ENCODE measurements around the gene CLMP. TPM values are rescaled to one million over a fixed set of nuclear protein-coding genes. Genes with fewer than 3 reads are reported as not detected.
"Not testable (repeated sequence)": the region's sequence is repeated elsewhere in the genome, so short reads cannot be mapped to it uniquely, and the experiment has no call there.

Gene CLMP
- total RNA-seq, 4 donors from 2014 or later = 23.6 to 49.4 (median 38.0) TPM

DNA sequence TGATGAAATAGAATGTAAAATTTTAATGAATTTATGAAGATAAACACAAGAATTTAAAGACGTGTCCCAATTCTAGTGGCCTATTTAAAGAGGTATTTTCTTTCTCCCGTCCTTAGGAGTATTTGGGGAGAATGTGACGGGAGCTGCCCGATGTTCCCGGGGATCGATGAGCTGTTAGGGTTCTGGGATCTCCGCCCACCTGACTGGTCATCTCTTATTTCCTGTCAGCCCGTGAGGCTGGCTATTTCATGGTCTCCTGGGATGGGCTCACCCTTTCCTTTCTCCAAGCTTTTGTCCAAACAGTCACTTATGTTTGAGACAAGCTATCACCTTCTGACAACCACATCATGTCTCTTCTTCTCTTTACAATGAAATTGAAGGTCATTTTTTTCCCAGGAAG, 16.9 kb upstream of the CLMP start:
- TF ChIP-seq POLR2AphosphoS5 (IDR thresholded peaks at IDR 0.05) = no peak
- no peak for TF ChIP-seq EP300 (IDR thresholded peaks at IDR 0.05; ENCODE audit: low read depth)
- TF ChIP-seq POLR2A (IDR thresholded peaks at IDR 0.05) = no peak
- TF ChIP-seq, protein P1, sequence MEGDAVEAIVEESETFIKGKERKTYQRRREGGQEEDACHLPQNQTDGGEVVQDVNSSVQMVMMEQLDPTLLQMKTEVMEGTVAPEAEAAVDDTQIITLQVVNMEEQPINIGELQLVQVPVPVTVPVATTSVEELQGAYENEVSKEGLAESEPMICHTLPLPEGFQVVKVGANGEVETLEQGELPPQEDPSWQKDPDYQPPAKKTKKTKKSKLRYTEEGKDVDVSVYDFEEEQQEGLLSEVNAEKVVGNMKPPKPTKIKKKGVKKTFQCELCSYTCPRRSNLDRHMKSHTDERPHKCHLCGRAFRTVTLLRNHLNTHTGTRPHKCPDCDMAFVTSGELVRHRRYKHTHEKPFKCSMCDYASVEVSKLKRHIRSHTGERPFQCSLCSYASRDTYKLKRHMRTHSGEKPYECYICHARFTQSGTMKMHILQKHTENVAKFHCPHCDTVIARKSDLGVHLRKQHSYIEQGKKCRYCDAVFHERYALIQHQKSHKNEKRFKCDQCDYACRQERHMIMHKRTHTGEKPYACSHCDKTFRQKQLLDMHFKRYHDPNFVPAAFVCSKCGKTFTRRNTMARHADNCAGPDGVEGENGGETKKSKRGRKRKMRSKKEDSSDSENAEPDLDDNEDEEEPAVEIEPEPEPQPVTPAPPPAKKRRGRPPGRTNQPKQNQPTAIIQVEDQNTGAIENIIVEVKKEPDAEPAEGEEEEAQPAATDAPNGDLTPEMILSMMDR (IDR thresholded peaks at IDR 0.05) = no peak
- Histone ChIP-seq H3K9me3 (no peaks in the 10 kb centered on the region), H3K4me1 (peaks cover 0 to 32% (median 11%) of the 10 kb centered on the region in 4 donors), H3K27me3 (no peaks in the 10 kb centered on the region), H3K36me3 (no peaks in the 10 kb centered on the region), H3K27ac (peak overlapping the region in 3 of 4 donors; percentile 28 to 65 (median 52)), H3K4me3 (no peak overlapping the region)
- intact Hi-C loops (cut with DNase I; ENCODE audit: low total_unique reads) (no loop called here), in situ Hi-C loops (cut with MboI; ENCODE audit: low pct_ligation_motif_present in 1 of 4, low pct_unique_long_range_greater_than_20kb in 1 of 4, low sequenced_read_pairs in 3 of 4) (no loop called here)
- WGBS, 2 donors (ENCODE audit: low coverage in 1 of 2) = 65 to 68% methylated on average over 6 to 8 of the region's 8 CpGs
- no peak for DNase-seq

DNA sequence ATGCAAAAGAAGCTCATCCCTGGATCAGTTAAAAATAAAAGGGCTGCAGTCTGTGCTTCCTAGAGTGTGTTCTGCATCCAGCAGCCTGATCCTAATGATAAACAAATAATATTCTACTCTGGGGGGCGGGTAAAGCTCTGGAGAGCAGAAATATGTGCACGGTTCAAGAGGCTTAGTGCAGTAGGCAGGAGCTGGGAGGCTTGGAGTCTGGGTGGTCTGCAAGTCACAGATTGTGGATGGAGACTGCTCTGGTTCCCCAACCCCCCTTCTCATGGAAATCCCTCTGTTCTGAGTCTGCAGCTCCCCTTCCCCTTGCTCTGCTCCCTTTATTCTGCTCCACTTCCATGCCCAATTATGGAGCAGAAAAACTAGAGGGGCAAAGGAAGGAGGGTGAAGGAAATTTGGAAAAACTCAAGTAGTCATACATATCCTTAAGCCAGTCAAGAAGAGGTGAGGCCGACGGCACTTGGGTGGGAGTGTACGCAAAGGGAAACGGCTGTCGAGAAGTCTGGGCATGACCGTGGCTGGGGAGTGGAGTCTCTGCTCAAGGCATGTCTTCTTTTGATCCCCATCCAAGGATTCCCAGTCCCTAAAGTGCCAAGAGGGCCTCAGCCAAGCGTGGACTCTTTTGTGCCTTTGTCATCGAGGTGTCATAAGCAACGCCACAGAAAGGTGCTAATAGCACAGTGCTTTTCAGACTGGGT, 16.3 kb upstream of the CLMP start:
- H3K4me1 ChIP-seq = peaks cover 0 to 35% (median 11%) of the 10 kb centered on the region in 4 donors
- WGBS, 2 donors (ENCODE audit: low coverage in 1 of 2) = 58 to 67% methylated on average over 4 to 11 of the region's 11 CpGs
- in situ Hi-C loops (cut with MboI; ENCODE audit: low pct_ligation_motif_present in 1 of 4, low pct_unique_long_range_greater_than_20kb in 1 of 4, low sequenced_read_pairs in 3 of 4) = no loop called here
- H3K36me3 ChIP-seq = no peaks in the 10 kb centered on the region
- H3K9me3 ChIP-seq = no peaks in the 10 kb centered on the region
- H3K4me3 ChIP-seq = no peak overlapping the region
- no peak for DNase-seq
- intact Hi-C loops (cut with DNase I; ENCODE audit: low total_unique reads) = no loop called here
- no peaks in the 10 kb centered on the region for H3K27me3 ChIP-seq
- TF ChIP-seq POLR2A (IDR thresholded peaks at IDR 0.05) (no peak), POLR2AphosphoS5 (IDR thresholded peaks at IDR 0.05) (no peak), EP300 (IDR thresholded peaks at IDR 0.05; ENCODE audit: low read depth) (no peak)
- TF ChIP-seq, protein P1 (IDR thresholded peaks at IDR 0.05) = no peak
- peak overlapping the region; percentile 11 to 65 (median 40) for H3K27ac ChIP-seq

DNA sequence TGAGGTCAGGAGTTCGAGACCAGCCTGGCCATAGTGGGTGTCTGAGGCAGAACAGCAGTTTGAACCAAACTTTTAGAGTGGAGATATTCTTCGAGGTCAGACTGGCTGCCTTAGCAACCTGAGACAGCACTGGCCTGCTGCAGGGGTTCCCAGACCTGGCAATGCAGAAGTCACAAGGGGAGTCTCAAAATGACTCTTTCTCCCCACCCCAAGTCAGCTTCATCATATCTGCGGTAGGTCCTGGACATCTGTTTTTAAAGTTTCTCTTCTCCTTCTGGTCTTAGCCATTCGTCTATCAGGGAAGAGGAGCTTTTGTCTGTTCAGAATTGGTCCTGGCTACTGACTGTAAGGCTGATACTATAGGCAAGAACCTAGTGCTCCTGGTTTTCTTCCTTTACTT, 14.5 kb upstream of the CLMP start:
- intact Hi-C loops (cut with DNase I; ENCODE audit: low total_unique reads) = no loop called here
- no peaks in the 10 kb centered on the region for H3K27me3 ChIP-seq
- no peaks in the 10 kb centered on the region for H3K9me3 ChIP-seq
- peaks cover 0 to 32% (median 11%) of the 10 kb centered on the region in 4 donors for H3K4me1 ChIP-seq
- no peaks in the 10 kb centered on the region for H3K36me3 ChIP-seq
- no peak for DNase-seq
- no peak overlapping the region for H3K4me3 ChIP-seq
- WGBS, 2 donors (ENCODE audit: low coverage in 1 of 2) = 58 to 74% methylated on average over 2 to 4 of the region's 4 CpGs
- H3K27ac ChIP-seq = peak overlapping the region in 3 of 4 donors; percentile 38 to 73 (median 57)
- in situ Hi-C loops (cut with MboI; ENCODE audit: low pct_ligation_motif_present in 1 of 4, low pct_unique_long_range_greater_than_20kb in 1 of 4, low sequenced_read_pairs in 3 of 4) = no loop called here
- TF ChIP-seq POLR2AphosphoS5 (IDR thresholded peaks at IDR 0.05) (no peak), EP300 (IDR thresholded peaks at IDR 0.05; ENCODE audit: low read depth) (no peak), POLR2A (IDR thresholded peaks at IDR 0.05) (no peak)
- TF ChIP-seq, protein P1 (IDR thresholded peaks at IDR 0.05) = no peak

DNA sequence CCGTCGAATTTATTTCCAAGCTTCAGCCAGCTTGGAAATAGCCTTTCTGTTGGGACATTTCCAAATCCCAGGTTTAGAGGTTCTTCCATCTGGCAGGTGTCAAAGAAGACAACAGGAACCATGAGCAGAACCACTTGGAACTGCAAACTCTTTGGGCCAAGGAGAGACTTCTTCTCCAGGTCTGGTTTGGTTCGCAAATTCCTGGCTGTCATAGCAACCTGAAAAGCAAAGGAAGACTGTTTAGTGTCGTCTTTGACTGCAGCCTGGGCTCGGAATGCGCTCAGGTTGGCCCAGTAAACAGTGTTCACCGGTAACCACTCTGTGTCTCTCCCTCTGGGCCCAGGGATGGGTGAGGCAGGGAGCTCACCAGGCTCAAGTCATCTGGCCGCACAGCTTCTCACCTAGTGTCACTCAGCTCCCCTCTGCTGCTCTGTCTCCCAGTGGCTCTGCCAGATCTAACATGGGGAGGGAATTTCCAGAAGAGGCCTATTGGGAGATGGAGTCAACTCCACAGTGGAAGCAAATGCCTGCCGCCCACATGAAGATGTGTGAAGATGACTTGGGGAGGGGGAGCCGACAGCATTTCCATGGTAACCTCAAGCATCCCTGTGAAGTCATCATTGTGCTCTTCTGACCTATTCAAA, 11.9 kb upstream of the CLMP start:
- no peak for DNase-seq
- WGBS, 2 donors (ENCODE audit: low coverage in 1 of 2) = 46 to 66% methylated on average over 2 to 10 of the region's 10 CpGs
- in situ Hi-C loops (cut with MboI; ENCODE audit: low pct_ligation_motif_present in 1 of 4, low pct_unique_long_range_greater_than_20kb in 1 of 4, low sequenced_read_pairs in 3 of 4) (no loop called here), intact Hi-C loops (cut with DNase I; ENCODE audit: low total_unique reads) (no loop called here)
- Histone ChIP-seq H3K9me3 (no peaks in the 10 kb centered on the region), H3K27me3 (no peaks in the 10 kb centered on the region), H3K4me1 (peaks cover 0 to 19% (median 5%) of the 10 kb centered on the region in 4 donors), H3K27ac (peak overlapping the region; percentile 13 to 87 (median 69)), H3K4me3 (no peak overlapping the region), H3K36me3 (no peaks in the 10 kb centered on the region)
- peak; percentile 26 for TF ChIP-seq EP300 (IDR thresholded peaks at IDR 0.05; ENCODE audit: low read depth)
- TF ChIP-seq, protein P1 (IDR thresholded peaks at IDR 0.05) = no peak
- TF ChIP-seq POLR2AphosphoS5 (IDR thresholded peaks at IDR 0.05) = peak; percentile 53 to 85 (median 59)

DNA sequence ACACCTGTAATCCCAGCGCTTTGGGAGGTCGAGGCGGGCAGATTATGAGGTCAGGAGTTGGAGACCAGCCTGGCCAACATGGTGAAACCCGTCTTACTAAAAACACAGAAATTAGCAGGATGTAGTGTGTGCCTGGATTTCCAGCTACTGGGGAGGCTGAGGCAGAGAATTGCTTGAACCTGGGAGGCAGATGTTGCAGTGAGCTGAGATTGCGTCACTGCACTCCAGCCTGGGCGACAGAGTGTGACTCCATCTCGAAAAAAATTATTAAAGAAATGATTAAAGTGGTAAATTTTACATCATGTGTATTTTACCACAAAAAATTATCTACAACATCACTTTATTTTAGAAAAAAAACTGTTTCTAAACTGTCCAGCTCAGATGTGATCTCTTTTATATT, 11.0 kb upstream of the CLMP start:
- peak overlapping the region; percentile 13 to 87 (median 69) for H3K27ac ChIP-seq
- peaks cover 0 to 16% (median 3%) of the 10 kb centered on the region in 4 donors for H3K4me1 ChIP-seq
- H3K9me3 ChIP-seq; DNase-seq; in situ Hi-C loops (cut with MboI; ENCODE audit: low pct_ligation_motif_present in 1 of 4, low pct_unique_long_range_greater_than_20kb in 1 of 4, low sequenced_read_pairs in 3 of 4); H3K27me3 ChIP-seq; H3K36me3 ChIP-seq; H3K4me3 ChIP-seq; intact Hi-C loops (cut with DNase I; ENCODE audit: low total_unique reads): not testable (repeated sequence)
- 80 to 83% methylated on average over 4 to 7 of the region's 7 CpGs for WGBS, 2 donors (ENCODE audit: low coverage in 1 of 2)

All from transverse colon (tissue), 4 donors.